Calu3 (cell line): ENCODE results near the gene NPC2. TPM values are rescaled to one million over a fixed set of nuclear protein-coding genes. Genes with fewer than 3 reads are reported as not detected.

ENCODE experiments used
- BruUV-seq: library from RNA; stranded (reverse); fragments of 400-500 nt; replicated peaks from 2 replicates; lab custom pipeline; 2021; lab: Mats Ljungman, UMichigan
- CTCF ChIA-PET: fragments of 300-600 bp; sonication (Branson Sonifier 250); formaldehyde crosslinking; loops from one replicate; lab custom pipeline; 2022; ENCODE audit warnings: antibody characterized with exemption; lab: Charles Lee
- DNase-seq: peaks from one replicate; pipeline ENCODE4 v3.0.0; 2022
- H3K27ac Mint-ChIP-seq: one replicate; pipeline ENCODE4 v1.8.0; 2022; ENCODE audit warnings: mixed read lengths; ENCODE audit not compliant: unreplicated experiment
- H3K27me3 Mint-ChIP-seq: one replicate; pipeline ENCODE4 v1.8.0; 2022; ENCODE audit warnings: mixed read lengths; ENCODE audit not compliant: unreplicated experiment
- H3K36me3 Mint-ChIP-seq: one replicate; pipeline ENCODE4 v1.8.0; 2022; ENCODE audit warnings: mild to moderate bottlenecking, moderate library complexity, mixed read lengths; ENCODE audit not compliant: insufficient read depth, unreplicated experiment
- H3K4me1 Mint-ChIP-seq: one replicate; pipeline ENCODE4 v1.8.0; 2022; ENCODE audit warnings: mild to moderate bottlenecking, low read depth, mixed read lengths; ENCODE audit not compliant: unreplicated experiment
- H3K4me3 Mint-ChIP-seq: one replicate; pipeline ENCODE4 v1.8.0; 2022; ENCODE audit warnings: mild to moderate bottlenecking, low read depth, moderate library complexity, mixed read lengths; ENCODE audit not compliant: unreplicated experiment
- H3K9me3 Mint-ChIP-seq: one replicate; pipeline ENCODE4 v1.8.0; 2022; ENCODE audit warnings: low read depth, mixed read lengths; ENCODE audit not compliant: unreplicated experiment
- intact Hi-C: fragments of 100-400 bp; cut with micrococcal nuclease; formaldehyde crosslinking; loops from one replicate; pipeline ENCODE4 v1.10.0; 2022; ENCODE audit not compliant: unreplicated experiment
- total RNA-seq: library from RNA; stranded (reverse); gene quantifications from 2 replicates; pipeline ENCODE4 v1.2.3, GENCODE V29; 2022
- TF ChIP-seq, protein P1 (sequence below): fragments of 200-600 bp; IDR thresholded peaks from one replicate; pipeline ENCODE4 v1.8.0; 2022; ENCODE audit warnings: antibody characterized with exemption; ENCODE audit not compliant: unreplicated experiment

NPC2 gene
- total RNA-seq, 1 experiment from 2014 or later = 142 TPM

GRCh38 chr14:74438351-74438915 is 54.7 kb downstream of the NPC2 start:
- intact Hi-C loops = no loop called here
- CTCF ChIA-PET = no interaction called here
- H3K4me3 Mint-ChIP-seq = no peak overlapping the region

DNA sequence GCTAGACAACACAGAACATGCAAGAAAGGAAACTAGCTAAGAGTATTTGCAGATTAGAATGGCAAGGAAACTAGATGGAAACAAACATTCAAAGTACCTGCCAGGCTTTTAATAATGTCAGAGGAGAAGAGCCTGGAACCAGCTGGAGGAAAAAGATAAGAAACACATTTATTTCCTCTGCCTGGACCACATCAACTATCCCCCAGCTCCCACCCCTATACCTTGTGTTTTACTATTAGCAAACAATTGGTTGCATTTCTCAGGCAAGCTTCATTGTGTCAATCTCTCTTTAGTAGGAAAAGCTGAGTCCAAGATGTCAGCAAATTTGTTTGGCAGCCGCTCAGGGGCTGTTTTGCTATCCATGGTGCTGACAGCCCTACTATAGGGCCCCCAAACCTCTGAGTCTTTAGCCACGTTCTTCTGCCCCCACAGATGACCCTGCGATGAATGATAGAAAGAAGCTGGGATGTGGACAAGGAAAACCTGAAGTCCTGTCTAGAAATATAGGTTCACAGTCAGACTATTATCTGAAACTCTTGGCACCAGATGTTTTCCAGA is 55.5 kb downstream of the NPC2 start:
- intact Hi-C loops = no loop called here
- Mint-ChIP-seq H3K4me3 (no peak overlapping the region), H3K27ac (no peak overlapping the region), H3K27me3 (peaks cover 61% of the 10 kb centered on the region), H3K9me3 (no peaks in the 10 kb centered on the region), H3K4me1 (no peaks in the 10 kb centered on the region), H3K36me3 (no peaks in the 10 kb centered on the region)
- no TSS peak for BruUV-seq
- CTCF ChIA-PET = no interaction called here
- TF ChIP-seq, protein P1, sequence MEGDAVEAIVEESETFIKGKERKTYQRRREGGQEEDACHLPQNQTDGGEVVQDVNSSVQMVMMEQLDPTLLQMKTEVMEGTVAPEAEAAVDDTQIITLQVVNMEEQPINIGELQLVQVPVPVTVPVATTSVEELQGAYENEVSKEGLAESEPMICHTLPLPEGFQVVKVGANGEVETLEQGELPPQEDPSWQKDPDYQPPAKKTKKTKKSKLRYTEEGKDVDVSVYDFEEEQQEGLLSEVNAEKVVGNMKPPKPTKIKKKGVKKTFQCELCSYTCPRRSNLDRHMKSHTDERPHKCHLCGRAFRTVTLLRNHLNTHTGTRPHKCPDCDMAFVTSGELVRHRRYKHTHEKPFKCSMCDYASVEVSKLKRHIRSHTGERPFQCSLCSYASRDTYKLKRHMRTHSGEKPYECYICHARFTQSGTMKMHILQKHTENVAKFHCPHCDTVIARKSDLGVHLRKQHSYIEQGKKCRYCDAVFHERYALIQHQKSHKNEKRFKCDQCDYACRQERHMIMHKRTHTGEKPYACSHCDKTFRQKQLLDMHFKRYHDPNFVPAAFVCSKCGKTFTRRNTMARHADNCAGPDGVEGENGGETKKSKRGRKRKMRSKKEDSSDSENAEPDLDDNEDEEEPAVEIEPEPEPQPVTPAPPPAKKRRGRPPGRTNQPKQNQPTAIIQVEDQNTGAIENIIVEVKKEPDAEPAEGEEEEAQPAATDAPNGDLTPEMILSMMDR = no peak
- DNase-seq = no peak

More at GRCh38 chr14:74438351-74438915, 54.7 kb downstream of the NPC2 start:
- BruUV-seq = no TSS peak
- Mint-ChIP-seq H3K27me3 (peaks cover 64% of the 10 kb centered on the region), H3K4me1 (no peaks in the 10 kb centered on the region), H3K27ac (no peak overlapping the region), H3K36me3 (no peaks in the 10 kb centered on the region), H3K9me3 (no peaks in the 10 kb centered on the region)
- TF ChIP-seq, protein P1 = no peak
- DNase-seq = no peak

- CTCF ChIA-PET = no interaction called here
- no TSS peak for BruUV-seq
- no peak overlapping the region for H3K4me3 Mint-ChIP-seq
- TF ChIP-seq, protein P1 = no peak
- intact Hi-C loops = no loop called here
- peaks cover 84% of the 10 kb centered on the region for H3K27me3 Mint-ChIP-seq
- H3K27ac Mint-ChIP-seq = no peak overlapping the region
- H3K9me3 Mint-ChIP-seq = no peaks in the 10 kb centered on the region
- H3K36me3 Mint-ChIP-seq = no peaks in the 10 kb centered on the region
- H3K4me1 Mint-ChIP-seq = no peaks in the 10 kb centered on the region
- no peak for DNase-seq
Observed at GRCh38 chr14:74434294-74434693, 58.8 kb downstream of the NPC2 start.

DNA sequence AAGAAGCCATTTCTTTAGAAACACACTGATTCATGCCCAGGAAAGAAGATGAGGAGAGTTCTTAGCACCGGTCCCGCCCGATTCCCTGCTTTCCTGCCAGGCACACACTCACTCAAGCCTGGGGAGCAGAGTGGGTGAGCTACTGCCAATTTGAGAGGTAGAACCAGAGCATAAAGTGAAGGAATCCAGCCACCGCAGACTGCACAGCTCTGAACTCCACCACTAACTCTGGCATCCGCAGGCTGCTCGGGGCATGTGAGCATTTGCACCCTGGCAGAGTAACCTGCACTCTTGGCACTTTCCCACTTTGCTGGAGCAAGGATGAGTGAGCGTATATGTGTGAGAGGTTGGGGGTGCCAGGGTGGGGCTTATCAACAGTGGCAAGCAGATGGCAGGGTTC is 63.1 kb downstream of the NPC2 start:
- TF ChIP-seq, protein P1 = no peak
- H3K27me3 Mint-ChIP-seq = peaks cover 86% of the 10 kb centered on the region
- no TSS peak for BruUV-seq
- DNase-seq = no peak
- H3K4me3 Mint-ChIP-seq = no peak overlapping the region
- no peak overlapping the region for H3K27ac Mint-ChIP-seq
- no peaks in the 10 kb centered on the region for H3K9me3 Mint-ChIP-seq
- no peaks in the 10 kb centered on the region for H3K4me1 Mint-ChIP-seq
- intact Hi-C loops = no loop called here
- H3K36me3 Mint-ChIP-seq = no peaks in the 10 kb centered on the region
- CTCF ChIA-PET = no interaction called here

Other genes starting within 250 kb of the NPC2 start
- 59.6 and 72.4 TPM in 2 replicates for gene ABCD4, start 190.4 kb downstream of the NPC2 start, total RNA-seq
- gene VRTN, start 144.8 kb downstream of the NPC2 start, total RNA-seq = not detected in 2 replicates
- not detected in 2 replicates for gene SYNDIG1L, start 67.1 kb downstream of the NPC2 start, total RNA-seq
- gene ISCA2, start 460 bp upstream of the NPC2 start, total RNA-seq = 23.7 and 26.9 TPM in 2 replicates
- 1.3 and 4.3 TPM in 2 replicates for gene LTBP2, start 118.9 kb upstream of the NPC2 start, total RNA-seq
- gene AREL1, start 219.8 kb upstream of the NPC2 start, total RNA-seq = 31.9 and 40.3 TPM in 2 replicates
- gene FCF1, start 219.8 kb upstream of the NPC2 start, total RNA-seq = 58.0 and 60.9 TPM in 2 replicates